ENCODE data around the gene VAT1. TPM values are rescaled to one million over a fixed set of nuclear protein-coding genes. Genes with fewer than 3 reads are reported as not detected.

VAT1 gene
- total and polyA plus RNA-seq, 2 of the 13 experiments (the other 11 are each of a cell fraction or from before 2014, with no cell fraction given) = 143 to 205 TPM

DNA sequence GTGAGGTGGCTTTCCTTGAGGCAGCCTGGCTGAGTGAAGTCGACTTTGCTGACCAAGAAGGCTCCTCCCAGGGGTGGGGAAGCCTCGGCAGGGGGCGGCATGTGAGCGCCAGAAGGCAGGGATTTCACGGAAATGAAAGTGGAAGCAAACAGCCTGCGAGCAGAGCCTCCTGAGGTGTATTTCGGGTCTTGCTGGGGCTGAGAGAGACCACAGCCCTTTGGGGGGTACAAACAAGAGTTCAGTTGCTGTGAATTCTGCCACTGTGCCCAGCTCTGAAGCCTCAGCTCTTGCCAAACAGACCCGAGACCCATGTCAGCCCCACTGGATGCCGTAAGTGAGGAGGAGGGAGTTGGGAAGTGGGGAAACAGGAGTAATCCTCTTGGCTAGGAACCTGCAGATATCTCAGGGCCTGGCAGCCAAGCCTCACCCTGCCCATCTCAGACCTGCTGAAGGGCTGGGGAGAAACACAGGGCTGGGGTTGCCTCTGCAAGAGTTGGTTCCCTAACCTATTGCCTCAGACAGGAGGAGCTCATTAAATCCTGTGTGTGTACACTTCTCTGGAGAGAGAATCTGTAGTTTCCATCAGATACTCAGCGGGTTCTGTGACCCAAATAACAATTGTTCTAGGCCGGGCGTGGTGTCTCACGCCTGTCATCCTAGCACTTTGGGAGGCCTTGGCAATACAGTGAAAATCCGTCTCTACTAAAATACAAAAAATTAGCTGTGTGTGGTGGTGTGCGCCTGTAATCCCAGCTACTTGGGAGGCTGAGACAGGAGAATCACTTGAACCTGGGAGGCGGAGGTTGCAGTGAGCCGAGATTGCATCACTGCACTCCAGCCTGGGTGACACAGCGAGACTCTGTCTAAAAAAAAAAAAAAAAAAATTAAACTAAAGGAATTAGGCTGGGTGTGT lies 15.3 kb downstream of the VAT1 start, which contains the start of gene IFI35 (continued):
- TF ChIP-seq, protein P1, sequence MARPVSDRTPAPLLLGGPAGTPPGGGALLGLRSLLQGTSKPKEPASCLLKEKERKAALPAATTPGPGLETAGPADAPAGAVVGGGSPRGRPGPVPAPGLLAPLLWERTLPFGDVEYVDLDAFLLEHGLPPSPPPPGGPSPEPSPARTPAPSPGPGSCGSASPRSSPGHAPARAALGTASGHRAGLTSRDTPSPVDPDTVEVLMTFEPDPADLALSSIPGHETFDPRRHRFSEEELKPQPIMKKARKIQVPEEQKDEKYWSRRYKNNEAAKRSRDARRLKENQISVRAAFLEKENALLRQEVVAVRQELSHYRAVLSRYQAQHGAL (CRISPR knock-in tag; IDR thresholded peaks at IDR 0.05; ENCODE audit: not compliant biosample characterization) = no peak
- peak; percentile 72; the same call in 1 of the 2 replicates for TF ChIP-seq CCDC6 (CRISPR knock-in tag; IDR thresholded peaks at IDR 0.05)
- TF ChIP-seq ZNF20 (CRISPR knock-in tag; IDR thresholded peaks at IDR 0.05) = 0 out of 2 replicates have a peak, but pooled peaks have one; percentile 8
- peak; percentile 25; the same call in 1 of the 2 replicates for TF ChIP-seq ZNF598 (CRISPR knock-in tag; IDR thresholded peaks at IDR 0.05; ENCODE audit: borderline replicate concordance)
- TF ChIP-seq ZEB1 (IDR thresholded peaks at IDR 0.05; ENCODE audit: insufficient replicate concordance, low read depth) = no peak
- TF ChIP-seq, protein P2, sequence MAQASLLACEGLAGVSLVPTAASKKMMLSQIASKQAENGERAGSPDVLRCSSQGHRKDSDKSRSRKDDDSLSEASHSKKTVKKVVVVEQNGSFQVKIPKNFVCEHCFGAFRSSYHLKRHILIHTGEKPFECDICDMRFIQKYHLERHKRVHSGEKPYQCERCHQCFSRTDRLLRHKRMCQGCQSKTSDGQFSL (CRISPR knock-in tag; IDR thresholded peaks at IDR 0.05) = peak; percentile 86
- TF ChIP-seq, protein P3, sequence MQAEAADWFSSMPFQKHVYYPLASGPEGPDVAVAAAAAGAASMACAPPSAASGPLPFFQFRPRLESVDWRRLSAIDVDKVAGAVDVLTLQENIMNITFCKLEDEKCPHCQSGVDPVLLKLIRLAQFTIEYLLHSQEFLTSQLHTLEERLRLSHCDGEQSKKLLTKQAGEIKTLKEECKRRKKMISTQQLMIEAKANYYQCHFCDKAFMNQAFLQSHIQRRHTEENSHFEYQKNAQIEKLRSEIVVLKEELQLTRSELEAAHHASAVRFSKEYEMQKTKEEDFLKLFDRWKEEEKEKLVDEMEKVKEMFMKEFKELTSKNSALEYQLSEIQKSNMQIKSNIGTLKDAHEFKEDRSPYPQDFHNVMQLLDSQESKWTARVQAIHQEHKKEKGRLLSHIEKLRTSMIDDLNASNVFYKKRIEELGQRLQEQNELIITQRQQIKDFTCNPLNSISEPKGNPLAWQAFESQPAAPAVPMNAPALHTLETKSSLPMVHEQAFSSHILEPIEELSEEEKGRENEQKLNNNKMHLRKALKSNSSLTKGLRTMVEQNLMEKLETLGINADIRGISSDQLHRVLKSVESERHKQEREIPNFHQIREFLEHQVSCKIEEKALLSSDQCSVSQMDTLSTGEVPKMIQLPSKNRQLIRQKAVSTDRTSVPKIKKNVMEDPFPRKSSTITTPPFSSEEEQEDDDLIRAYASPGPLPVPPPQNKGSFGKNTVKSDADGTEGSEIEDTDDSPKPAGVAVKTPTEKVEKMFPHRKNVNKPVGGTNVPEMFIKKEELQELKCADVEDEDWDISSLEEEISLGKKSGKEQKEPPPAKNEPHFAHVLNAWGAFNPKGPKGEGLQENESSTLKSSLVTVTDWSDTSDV (CRISPR knock-in tag; IDR thresholded peaks at IDR 0.05) = peak; percentile 82; the same call in 1 of the 2 replicates
- TF ChIP-seq ZNF24 (IDR thresholded peaks at IDR 0.05) = no peak
- peak; percentile 6; the same call in 1 of the 2 replicates for TF ChIP-seq CREM (IDR thresholded peaks at IDR 0.05)
- TF ChIP-seq CREM (CRISPR knock-in tag; IDR thresholded peaks at IDR 0.05) = no peak
- TF ChIP-seq SRSF4 (IDR thresholded peaks at IDR 0.05; ENCODE audit: low read depth, low read length, poor library complexity, severe bottlenecking) = no peak
- TF ChIP-seq, protein P4, sequence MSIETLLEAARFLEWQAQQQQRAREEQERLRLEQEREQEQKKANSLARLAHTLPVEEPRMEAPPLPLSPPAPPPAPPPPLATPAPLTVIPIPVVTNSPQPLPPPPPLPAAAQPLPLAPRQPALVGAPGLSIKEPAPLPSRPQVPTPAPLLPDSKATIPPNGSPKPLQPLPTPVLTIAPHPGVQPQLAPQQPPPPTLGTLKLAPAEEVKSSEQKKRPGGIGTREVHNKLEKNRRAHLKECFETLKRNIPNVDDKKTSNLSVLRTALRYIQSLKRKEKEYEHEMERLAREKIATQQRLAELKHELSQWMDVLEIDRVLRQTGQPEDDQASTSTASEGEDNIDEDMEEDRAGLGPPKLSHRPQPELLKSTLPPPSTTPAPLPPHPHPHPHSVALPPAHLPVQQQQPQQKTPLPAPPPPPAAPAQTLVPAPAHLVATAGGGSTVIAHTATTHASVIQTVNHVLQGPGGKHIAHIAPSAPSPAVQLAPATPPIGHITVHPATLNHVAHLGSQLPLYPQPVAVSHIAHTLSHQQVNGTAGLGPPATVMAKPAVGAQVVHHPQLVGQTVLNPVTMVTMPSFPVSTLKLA (IDR thresholded peaks at IDR 0.05) = no peak
- TF ChIP-seq, protein P5, sequence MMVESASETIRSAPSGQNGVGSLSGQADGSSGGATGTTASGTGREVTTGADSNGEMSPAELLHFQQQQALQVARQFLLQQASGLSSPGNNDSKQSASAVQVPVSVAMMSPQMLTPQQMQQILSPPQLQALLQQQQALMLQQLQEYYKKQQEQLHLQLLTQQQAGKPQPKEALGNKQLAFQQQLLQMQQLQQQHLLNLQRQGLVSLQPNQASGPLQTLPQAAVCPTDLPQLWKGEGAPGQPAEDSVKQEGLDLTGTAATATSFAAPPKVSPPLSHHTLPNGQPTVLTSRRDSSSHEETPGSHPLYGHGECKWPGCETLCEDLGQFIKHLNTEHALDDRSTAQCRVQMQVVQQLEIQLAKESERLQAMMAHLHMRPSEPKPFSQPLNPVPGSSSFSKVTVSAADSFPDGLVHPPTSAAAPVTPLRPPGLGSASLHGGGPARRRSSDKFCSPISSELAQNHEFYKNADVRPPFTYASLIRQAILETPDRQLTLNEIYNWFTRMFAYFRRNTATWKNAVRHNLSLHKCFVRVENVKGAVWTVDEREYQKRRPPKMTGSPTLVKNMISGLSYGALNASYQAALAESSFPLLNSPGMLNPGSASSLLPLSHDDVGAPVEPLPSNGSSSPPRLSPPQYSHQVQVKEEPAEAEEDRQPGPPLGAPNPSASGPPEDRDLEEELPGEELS (CRISPR knock-in tag; IDR thresholded peaks at IDR 0.05) = peak; percentile 56; the same call in 1 of the 2 replicates
- TF ChIP-seq SOX6 (IDR thresholded peaks at IDR 0.05) = no peak
- TF ChIP-seq SOX6 (CRISPR knock-in tag; IDR thresholded peaks at IDR 0.05) = peak; percentile 45; the same call in 1 of the 2 replicates
- TF ChIP-seq, protein P6, sequence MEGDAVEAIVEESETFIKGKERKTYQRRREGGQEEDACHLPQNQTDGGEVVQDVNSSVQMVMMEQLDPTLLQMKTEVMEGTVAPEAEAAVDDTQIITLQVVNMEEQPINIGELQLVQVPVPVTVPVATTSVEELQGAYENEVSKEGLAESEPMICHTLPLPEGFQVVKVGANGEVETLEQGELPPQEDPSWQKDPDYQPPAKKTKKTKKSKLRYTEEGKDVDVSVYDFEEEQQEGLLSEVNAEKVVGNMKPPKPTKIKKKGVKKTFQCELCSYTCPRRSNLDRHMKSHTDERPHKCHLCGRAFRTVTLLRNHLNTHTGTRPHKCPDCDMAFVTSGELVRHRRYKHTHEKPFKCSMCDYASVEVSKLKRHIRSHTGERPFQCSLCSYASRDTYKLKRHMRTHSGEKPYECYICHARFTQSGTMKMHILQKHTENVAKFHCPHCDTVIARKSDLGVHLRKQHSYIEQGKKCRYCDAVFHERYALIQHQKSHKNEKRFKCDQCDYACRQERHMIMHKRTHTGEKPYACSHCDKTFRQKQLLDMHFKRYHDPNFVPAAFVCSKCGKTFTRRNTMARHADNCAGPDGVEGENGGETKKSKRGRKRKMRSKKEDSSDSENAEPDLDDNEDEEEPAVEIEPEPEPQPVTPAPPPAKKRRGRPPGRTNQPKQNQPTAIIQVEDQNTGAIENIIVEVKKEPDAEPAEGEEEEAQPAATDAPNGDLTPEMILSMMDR (CRISPR knock-in tag; IDR thresholded peaks at IDR 0.05) = peak; percentile 97
- 0 out of 2 replicates have a peak, but pooled peaks have one; percentile 4 for TF ChIP-seq ETV5 (CRISPR knock-in tag; IDR thresholded peaks at IDR 0.05; ENCODE audit: borderline replicate concordance)
- no peak; the same call in 1 of the 2 replicates for TF ChIP-seq NR2F6 (IDR thresholded peaks at IDR 0.05)
- peak; percentile 28; the same call in 1 of the 2 replicates for TF ChIP-seq NR2F6 (CRISPR knock-in tag; IDR thresholded peaks at IDR 0.05)
- peak; percentile 86; the same call in 1 of the 2 replicates for TF ChIP-seq WIZ (CRISPR knock-in tag; IDR thresholded peaks at IDR 0.05)
